ENCODE data around the gene PNN. TPM values are rescaled to one million over a fixed set of nuclear protein-coding genes. Genes with fewer than 3 reads are reported as not detected.
"Not testable (repeated sequence)": the region's sequence is repeated elsewhere in the genome, so short reads cannot be mapped to it uniquely, and the experiment has no call there.

The PNN gene
- total RNA-seq, 1 donor from 2014 or later: 128 TPM

DNA sequence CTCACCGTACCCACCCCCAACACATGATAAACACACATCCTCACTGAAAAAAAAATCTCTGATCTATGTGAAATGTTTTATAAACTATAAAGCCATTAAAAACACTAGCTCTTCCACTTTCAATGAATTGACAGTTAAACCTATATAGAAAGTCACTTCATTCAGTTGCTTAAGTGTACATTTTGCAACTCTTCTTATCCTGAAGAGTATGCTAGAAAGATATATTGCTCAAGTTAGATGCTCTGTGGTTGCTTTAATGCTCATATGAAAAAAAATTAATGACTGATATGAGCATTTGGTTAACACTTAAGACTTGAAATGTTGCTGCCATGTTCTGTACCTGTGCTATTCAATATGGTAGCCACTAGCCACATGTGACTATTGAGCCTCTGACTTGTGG lies 37.6 kb downstream of the PNN start:
- TF ChIP-seq, protein P1, sequence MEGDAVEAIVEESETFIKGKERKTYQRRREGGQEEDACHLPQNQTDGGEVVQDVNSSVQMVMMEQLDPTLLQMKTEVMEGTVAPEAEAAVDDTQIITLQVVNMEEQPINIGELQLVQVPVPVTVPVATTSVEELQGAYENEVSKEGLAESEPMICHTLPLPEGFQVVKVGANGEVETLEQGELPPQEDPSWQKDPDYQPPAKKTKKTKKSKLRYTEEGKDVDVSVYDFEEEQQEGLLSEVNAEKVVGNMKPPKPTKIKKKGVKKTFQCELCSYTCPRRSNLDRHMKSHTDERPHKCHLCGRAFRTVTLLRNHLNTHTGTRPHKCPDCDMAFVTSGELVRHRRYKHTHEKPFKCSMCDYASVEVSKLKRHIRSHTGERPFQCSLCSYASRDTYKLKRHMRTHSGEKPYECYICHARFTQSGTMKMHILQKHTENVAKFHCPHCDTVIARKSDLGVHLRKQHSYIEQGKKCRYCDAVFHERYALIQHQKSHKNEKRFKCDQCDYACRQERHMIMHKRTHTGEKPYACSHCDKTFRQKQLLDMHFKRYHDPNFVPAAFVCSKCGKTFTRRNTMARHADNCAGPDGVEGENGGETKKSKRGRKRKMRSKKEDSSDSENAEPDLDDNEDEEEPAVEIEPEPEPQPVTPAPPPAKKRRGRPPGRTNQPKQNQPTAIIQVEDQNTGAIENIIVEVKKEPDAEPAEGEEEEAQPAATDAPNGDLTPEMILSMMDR (IDR thresholded peaks at IDR 0.05; ENCODE audit: unreplicated experiment): no peak
- no peaks in the 10 kb centered on the region for H3K27me3 Mint-ChIP-seq (ENCODE audit: unreplicated experiment)
- H3K27ac Mint-ChIP-seq (ENCODE audit: unreplicated experiment): no peak overlapping the region
- peaks cover 12% of the 10 kb centered on the region for H3K4me1 Mint-ChIP-seq (ENCODE audit: unreplicated experiment)
- H3K4me3 Mint-ChIP-seq (ENCODE audit: unreplicated experiment): no peak overlapping the region
- no peak for DNase-seq (ENCODE audit: low spot score)
- no peaks in the 10 kb centered on the region for H3K36me3 Mint-ChIP-seq (ENCODE audit: low read depth, unreplicated experiment)
- H3K9me3 Mint-ChIP-seq (ENCODE audit: unreplicated experiment): no peaks in the 10 kb centered on the region

DNA sequence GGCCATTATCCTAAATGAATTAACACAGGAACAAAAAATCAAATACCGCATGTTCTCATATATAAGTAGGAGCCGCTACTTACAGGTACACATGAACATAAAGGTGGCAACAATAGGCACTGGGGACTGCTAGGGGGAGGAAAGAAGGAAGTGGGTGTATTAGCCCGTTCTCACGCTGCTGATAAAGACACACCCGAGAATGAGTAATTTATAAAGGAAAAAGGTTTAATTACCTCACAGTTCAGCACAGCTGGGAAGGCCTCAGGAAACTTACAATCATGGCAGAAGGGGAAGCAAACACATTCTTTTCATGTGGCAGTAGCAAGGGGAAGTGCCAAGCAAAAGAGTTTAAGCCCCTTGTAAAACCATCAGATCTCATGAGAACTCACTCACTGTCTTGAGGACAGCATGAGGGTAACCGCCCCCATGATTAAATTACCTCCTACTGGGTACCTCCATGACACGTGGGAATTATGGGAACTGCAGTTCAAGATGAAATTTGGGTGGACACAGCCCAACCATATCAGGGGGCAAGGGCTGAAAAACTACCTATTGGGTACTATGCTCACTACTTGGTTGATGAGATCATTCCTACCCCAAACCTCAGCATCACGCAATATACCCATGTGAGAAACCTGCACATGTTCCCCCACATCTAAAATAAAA lies 42.3 kb downstream of the PNN start:
- Mint-ChIP-seq H3K36me3 (ENCODE audit: low read depth, unreplicated experiment) (no peaks in the 10 kb centered on the region), H3K4me3 (ENCODE audit: unreplicated experiment) (no peak overlapping the region), H3K27me3 (ENCODE audit: unreplicated experiment) (no peaks in the 10 kb centered on the region), H3K27ac (ENCODE audit: unreplicated experiment) (no peak overlapping the region), H3K9me3 (ENCODE audit: unreplicated experiment) (no peaks in the 10 kb centered on the region), H3K4me1 (ENCODE audit: unreplicated experiment) (peaks cover 9% of the 10 kb centered on the region)
- TF ChIP-seq, protein P1 (IDR thresholded peaks at IDR 0.05; ENCODE audit: unreplicated experiment): no peak
- DNase-seq (ENCODE audit: low spot score): no peak

DNA sequence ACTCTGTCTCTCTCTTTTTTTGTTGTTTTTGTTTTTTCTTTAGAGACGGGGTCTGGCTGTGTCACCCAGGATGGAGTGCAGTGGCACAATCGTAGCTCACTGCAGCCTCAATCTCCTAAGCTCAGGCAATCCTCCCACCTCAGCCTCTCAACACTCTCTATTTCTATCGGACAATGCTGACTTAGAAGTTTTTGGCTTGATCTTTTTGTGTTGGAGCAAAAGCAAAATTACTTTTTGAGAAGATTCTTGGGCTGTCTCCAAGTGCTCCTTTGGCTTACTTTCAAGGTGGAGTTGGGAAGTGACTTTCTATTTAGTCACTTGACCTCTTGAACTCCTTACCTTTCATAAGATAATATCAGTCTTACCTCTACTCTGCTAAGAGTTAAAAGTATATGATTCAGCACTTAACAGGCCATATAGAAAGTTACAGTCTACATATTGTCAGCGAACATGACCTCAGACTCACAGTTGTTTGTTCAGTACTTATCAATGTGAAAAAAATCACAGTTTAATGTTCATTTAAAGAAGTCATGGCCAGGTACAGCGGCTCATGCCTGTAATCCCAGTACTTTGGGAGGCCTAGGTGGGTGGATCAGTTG lies 43.2 kb downstream of the PNN start:
- TF ChIP-seq, protein P1 (IDR thresholded peaks at IDR 0.05; ENCODE audit: unreplicated experiment): no peak
- no peaks in the 10 kb centered on the region for H3K27me3 Mint-ChIP-seq (ENCODE audit: unreplicated experiment)
- H3K27ac Mint-ChIP-seq (ENCODE audit: unreplicated experiment): no peak overlapping the region
- H3K4me1 Mint-ChIP-seq (ENCODE audit: unreplicated experiment): peaks cover 9% of the 10 kb centered on the region
- no peaks in the 10 kb centered on the region for H3K36me3 Mint-ChIP-seq (ENCODE audit: low read depth, unreplicated experiment)
- no peaks in the 10 kb centered on the region for H3K9me3 Mint-ChIP-seq (ENCODE audit: unreplicated experiment)
- no peak for DNase-seq (ENCODE audit: low spot score)
- H3K4me3 Mint-ChIP-seq (ENCODE audit: unreplicated experiment): no peak overlapping the region

DNA sequence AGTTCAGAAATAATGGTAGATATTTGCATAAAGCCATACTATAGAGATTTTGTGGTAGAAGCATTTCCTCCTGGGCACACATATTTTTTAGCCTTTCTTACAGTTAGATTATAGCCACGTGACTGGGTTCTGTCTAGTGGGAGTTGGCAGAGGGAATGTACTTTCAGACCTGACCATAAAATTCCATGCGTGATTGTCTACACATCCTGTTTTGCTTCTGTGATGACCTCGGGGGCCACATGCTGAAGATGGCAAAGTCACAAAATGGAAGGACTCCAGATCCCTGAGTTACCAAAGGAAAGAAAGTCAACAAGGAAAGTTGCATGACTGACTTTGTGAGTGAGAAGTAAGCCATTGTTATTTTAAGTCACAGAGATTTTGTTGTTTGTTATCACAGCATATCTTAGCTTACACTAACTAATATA lies 44.0 kb downstream of the PNN start:
- Mint-ChIP-seq H3K27me3 (ENCODE audit: unreplicated experiment) (peaks cover 2% of the 10 kb centered on the region), H3K36me3 (ENCODE audit: low read depth, unreplicated experiment) (no peaks in the 10 kb centered on the region), H3K4me1 (ENCODE audit: unreplicated experiment) (peaks cover 9% of the 10 kb centered on the region), H3K27ac (ENCODE audit: unreplicated experiment) (no peak overlapping the region), H3K9me3 (ENCODE audit: unreplicated experiment) (no peaks in the 10 kb centered on the region), H3K4me3 (ENCODE audit: unreplicated experiment) (no peak overlapping the region)
- TF ChIP-seq, protein P1 (IDR thresholded peaks at IDR 0.05; ENCODE audit: unreplicated experiment): no peak
- no peak for DNase-seq (ENCODE audit: low spot score)

DNA sequence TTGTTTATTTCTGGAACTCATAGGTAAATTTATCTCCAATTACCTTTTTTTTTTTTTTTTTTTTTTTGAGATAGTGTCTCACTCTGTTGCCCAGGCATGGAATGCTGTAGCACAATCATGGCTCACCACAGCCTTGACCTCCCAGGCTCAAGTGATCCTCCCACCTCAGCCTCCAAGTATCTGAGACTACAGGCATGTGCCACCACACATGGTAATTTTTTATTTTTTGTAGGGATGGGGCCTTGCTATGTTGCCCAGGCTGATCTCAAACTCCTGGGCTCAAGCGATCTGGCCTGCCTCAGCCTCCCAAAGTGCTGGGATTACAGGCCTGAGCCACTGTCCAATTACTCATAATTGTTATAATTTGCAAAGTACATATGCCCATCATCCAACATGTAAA lies 45.4 kb downstream of the PNN start:
- H3K4me3 Mint-ChIP-seq (ENCODE audit: unreplicated experiment); H3K27me3 Mint-ChIP-seq (ENCODE audit: unreplicated experiment); H3K4me1 Mint-ChIP-seq (ENCODE audit: unreplicated experiment); H3K9me3 Mint-ChIP-seq (ENCODE audit: unreplicated experiment); DNase-seq (ENCODE audit: low spot score); H3K27ac Mint-ChIP-seq (ENCODE audit: unreplicated experiment); H3K36me3 Mint-ChIP-seq (ENCODE audit: low read depth, unreplicated experiment): not testable (repeated sequence)

All from endothelial cell (in vitro differentiated cells).